Kidney epithelial cell (primary cell): ENCODE results near the gene MMP11. TPM values are rescaled to one million over a fixed set of nuclear protein-coding genes. Genes with fewer than 3 reads are reported as not detected.

Experiments used
- DNase-seq: peaks from one replicate; pipeline ENCODE4 v3.0.0-alpha.2; 2010; ENCODE audit warnings: low read depth
- H3K27me3 ChIP-seq: 2 replicates; pipeline ENCODE4 v1.6.0; 2011; ENCODE audit warnings: low read length; ENCODE audit not compliant: control insufficient read depth, insufficient read depth
- H3K36me3 ChIP-seq: 2 replicates; pipeline ENCODE4 v1.5.1; 2011; ENCODE audit warnings: low read length; ENCODE audit not compliant: control insufficient read depth, insufficient read depth
- H3K4me3 ChIP-seq: 2 replicates; pipeline ENCODE4 v1.5.1; 2011; ENCODE audit warnings: low read depth, mild to moderate bottlenecking, control low read depth, low read length
- CTCF ChIP-seq: IDR thresholded peaks from 2 replicates; pipeline ENCODE4 v1.5.1; 2011; ENCODE audit warnings: mild to moderate bottlenecking, moderate library complexity, low read length, control low read depth, inconsistent platforms; ENCODE audit not compliant: insufficient read depth, poor library complexity, severe bottlenecking
- total RNA-seq: library from RNA; depleted of rRNA; stranded (reverse); fragments of >200 nt; gene quantifications from 2 replicates; pipeline ENCODE4 v1.2.3, GENCODE V29; 2015

Gene MMP11
- total RNA-seq, 1 donor from 2014 or later: 41.9 TPM

GRCh38 chr22:23763579-23763945, 9.1 kb upstream of the MMP11 start:
- DNase-seq: no peak
- no peak overlapping the region for H3K4me3 ChIP-seq
- H3K27me3 ChIP-seq: no peaks in the 10 kb centered on the region
- TF ChIP-seq CTCF: no peak
- H3K36me3 ChIP-seq: peaks cover 1% of the 10 kb centered on the region

- Histone ChIP-seq H3K4me3 (no peak overlapping the region), H3K27me3 (no peaks in the 10 kb centered on the region), H3K36me3 (peaks cover 1% of the 10 kb centered on the region)
- TF ChIP-seq CTCF: no peak
- no peak for DNase-seq
Observed at GRCh38 chr22:23763954-23764353, 8.7 kb upstream of the MMP11 start.

GRCh38 chr22:23764899-23765881, 7.5 kb upstream of the MMP11 start:
- no peak for TF ChIP-seq CTCF
- Histone ChIP-seq H3K27me3 (no peaks in the 10 kb centered on the region), H3K36me3 (peaks cover 1% of the 10 kb centered on the region), H3K4me3 (no peak overlapping the region)
- DNase-seq: no peak

GRCh38 chr22:23767303-23767672, 5.4 kb upstream of the MMP11 start:
- Histone ChIP-seq H3K27me3 (no peaks in the 10 kb centered on the region), H3K4me3 (peak overlapping the region; percentile 54), H3K36me3 (peaks cover 1% of the 10 kb centered on the region)
- TF ChIP-seq CTCF: no peak
- DNase-seq: no peak

DNA sequence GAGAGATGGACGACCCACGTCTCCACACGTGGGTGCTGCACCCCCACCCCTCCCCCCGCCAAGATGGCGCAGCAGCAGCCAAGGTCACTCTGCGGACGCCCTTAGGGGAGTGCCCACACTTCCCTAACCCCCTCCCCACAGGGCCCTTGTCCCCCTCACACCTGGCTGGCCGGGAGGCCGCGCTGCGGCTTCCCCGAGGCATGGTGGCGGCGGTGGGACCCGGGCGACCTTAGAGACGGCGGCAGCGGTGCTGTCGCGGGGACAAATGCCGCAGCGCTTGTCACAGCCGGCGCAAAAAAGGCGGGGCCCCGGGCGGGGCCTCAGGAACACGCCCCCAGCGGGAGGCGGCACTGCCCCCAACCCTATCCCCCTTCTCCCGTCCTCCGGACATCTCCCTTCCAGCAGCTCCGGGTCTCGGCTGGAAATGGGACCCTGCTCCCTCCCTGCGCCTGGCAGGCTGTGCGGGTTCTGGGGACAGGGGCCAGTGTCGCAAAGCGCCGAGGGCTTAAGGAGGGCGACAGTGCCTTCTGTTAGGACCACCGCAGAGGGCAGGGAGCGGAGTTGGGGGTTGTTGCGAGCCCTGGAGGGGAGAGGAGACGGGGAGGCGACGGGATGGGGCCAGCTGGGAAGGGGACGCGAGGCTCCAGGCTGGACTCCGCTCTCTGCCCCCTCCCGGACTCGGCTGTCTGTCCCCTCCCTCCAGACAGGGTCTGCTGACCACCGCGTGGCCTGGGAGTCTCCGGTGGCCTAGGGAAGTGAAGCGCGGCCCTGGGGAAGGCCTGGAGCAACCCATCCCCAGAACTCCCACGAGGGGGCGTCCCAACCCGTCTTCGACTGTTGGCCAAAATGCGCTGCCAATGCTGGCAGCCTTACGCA, 4.7 kb upstream of the MMP11 start, which contains the start of gene CHCHD10:
Gene CHCHD10, minus strand, starts transcription at position 300 of the 876 bp plus-strand sequence. Its CDS starts 98 bp downstream, at position 202.
- Histone ChIP-seq H3K4me3 (peak within 1 kb of the TSS; percentile 54), H3K27me3 (no peaks in the 10 kb centered on the region), H3K36me3 (peaks cover 1% of the 10 kb centered on the region)
- DNase-seq: no peak
- TF ChIP-seq CTCF: peak; percentile 88
